Kidney glomerular epithelial cell (primary cell): ENCODE measurements around the gene NBPF1.
"Not testable (repeated sequence)": the region's sequence is repeated elsewhere in the genome, so short reads cannot be mapped to it uniquely, and the experiment has no call there.

Experiments used
- DNase-seq: peaks from one replicate; lab custom pipeline; 2025; lab: John Stamatoyannopoulos, UW

NBPF1 gene

DNA sequence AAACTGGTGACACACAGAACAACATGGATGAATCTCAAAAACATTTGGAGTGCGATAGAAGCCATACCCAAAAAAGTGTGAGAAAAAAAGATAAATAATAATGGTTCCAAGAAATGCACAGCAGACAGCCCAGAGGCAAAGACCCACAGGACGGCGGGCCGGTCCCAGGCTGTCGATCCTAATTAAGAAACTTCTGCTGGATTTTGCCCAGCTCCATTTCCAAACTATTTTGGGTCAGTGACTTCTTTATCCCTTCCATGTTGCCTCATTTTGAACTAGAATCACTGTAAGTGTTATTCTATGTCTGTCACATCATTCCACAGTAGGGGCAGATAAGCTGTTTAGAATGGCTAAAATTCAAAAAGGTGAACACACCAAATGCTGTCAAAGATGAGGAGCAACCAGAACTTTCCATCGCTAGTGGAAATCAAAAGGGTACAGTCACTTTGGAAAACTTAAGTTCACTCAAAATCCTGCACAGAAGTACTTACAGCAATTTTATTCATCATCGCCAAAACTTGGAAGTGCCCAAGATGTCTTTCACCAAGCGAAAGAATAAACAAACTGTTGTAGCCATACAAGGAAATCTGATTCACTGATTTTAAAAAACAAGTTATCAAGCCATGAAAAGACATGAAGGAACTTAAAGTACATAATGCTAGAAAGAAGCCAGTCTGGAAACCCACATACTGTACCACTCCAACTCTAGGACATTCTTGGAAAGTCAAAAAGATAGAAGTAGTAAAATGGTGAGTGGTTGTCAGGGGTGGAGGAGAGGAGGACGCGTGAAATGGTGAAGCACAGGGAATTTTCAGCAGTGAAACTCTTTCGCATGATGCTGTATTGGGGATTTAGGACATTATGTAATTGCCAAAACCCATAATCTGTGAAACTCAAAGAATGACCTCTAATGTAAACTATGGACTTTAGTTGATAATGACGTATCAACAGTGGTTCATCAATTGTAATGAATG, 7.5 kb downstream of the NBPF1 start:
- DNase-seq = no peak

GRCh38 chr1:16605213-16605525, 8.2 kb downstream of the NBPF1 start:
- DNase-seq = no peak

- DNase-seq = not testable (repeated sequence)
Measured at GRCh38 chr1:16604514-16605212, 8.7 kb downstream of the NBPF1 start.

GRCh38 chr1:16603623-16604022, 9.7 kb downstream of the NBPF1 start:
- DNase-seq = not testable (repeated sequence)

- not testable (repeated sequence) for DNase-seq
Measured at GRCh38 chr1:16602336-16603011, 10.9 kb downstream of the NBPF1 start.

DNA sequence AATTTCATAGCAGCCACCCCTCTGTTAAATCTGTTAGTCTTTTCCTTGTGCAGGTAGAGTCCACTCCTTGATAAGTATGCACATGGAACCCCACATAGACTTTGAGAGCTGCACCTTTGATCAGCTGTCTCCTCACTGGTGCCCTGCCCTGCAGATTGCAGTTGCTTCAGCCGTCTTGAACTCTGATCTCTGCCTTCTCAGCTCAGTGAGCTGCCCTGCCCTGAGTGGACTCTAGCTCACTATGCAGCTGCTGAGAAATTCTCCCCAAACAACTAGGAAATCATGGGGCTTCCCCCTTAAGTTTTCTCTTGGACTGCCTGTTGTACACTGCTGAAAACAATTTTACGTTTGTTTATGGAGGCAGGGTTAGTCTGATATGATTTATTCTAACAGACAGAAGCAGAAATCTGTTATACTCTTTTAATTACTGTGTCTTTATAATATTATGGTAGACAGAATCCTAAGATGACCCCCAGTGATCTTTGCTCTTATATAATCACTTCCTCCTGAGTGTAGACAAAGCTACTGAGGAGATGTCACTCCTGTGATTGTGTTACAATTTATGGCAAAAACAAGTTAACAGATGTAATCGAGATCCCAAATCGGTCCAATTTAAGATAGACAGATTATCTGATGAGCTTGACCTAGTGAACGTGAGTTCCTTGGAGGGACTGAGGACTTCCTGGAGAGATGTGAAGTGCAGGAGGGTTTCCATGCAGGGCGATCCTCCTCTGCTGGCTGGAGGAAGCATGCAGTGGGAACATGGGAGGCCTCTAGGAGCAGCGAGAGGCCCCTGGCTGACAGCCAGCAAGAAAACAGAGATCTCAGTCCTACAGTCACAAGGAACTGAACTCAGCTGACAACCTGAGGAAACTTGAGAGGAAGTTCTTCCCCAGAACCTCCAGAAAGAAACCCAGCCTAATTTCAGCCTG, 12.2 kb downstream of the NBPF1 start:
- DNase-seq = not testable (repeated sequence)

DNA sequence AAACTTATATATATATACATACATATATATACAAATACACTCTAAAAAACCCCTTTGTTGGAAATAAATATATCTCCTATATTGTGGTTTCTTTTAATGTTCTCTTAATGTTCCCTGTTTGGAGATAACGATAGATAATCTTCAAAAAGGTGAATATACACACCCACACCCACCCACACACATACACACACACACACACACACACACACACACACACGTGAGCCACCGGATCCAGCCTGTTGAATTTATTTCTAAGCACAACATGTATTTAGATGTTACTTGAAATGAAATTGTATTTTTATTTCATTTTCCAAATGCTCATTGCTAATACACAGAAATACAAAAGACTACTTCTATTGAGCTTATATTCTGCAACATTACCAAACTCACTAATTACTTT, 14.0 kb downstream of the NBPF1 start:
- not testable (repeated sequence) for DNase-seq

DNA sequence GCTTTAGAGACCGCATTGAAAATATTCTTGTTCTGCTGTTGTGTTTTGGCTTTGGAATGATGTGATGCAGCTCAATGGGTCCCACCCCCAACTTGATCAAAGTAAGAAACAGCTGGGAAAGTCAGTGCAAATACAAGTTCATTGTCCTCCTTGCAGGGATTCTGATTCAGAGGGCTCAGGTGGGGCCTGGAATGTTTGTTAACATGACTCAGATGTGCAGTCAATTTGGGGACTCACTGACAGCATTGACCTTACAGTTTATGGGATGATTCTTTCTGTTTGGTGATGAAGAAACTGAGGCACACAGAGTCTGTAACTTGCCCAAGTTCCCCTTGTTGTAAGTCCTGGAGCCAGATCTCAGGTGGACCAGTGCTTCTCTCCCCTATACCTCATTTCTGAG, 18.1 kb downstream of the NBPF1 start:
- not testable (repeated sequence) for DNase-seq

DNA sequence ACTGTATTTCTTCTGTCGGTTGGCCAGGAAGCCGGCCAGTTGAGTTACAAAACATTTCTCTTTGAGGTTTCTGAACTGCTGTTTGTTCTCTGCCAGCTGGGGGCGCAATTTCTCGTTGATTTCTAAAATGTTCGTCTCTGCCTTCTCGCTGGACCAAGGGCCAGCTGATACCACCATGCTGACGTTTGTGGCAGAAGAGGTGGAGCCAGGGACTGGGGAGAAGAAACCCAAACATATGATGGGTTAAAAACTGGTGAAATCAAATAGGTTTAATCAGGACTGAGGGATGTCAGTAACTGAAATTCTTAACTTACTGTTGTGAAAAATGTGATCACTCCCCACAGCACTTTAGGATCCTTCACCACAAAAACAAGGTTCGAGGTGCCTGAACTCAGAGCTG, 21.5 kb downstream of the NBPF1 start:
- not testable (repeated sequence) for DNase-seq

GRCh38 chr1:16588081-16588480, 25.3 kb downstream of the NBPF1 start:
- DNase-seq = not testable (repeated sequence)

DNA sequence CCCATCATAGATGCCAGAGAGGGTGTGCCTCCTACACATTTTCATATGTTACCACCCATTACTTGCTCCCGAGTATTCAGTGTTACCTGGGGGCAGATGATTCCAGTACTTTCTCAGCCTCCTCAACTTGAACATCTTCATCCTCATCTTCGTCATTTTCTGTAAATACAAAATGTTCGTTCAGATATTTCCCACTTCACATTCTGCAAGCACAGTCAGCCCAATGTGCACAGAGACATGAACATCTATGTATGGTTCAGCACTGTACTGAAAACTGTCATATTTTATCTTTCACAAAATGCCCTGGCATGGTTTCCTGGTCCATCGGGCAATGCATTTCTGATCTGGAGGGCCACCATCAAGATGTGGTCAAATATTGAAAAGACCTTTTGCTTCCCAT, 25.7 kb downstream of the NBPF1 start:
- DNase-seq = not testable (repeated sequence)

GRCh38 chr1:16565324-16565723, 48.0 kb downstream of the NBPF1 start:
- DNase-seq = not testable (repeated sequence)

GRCh38 chr1:16561035-16561434, 52.3 kb downstream of the NBPF1 start:
- not testable (repeated sequence) for DNase-seq

GRCh38 chr1:16560498-16560897, 52.9 kb downstream of the NBPF1 start:
- not testable (repeated sequence) for DNase-seq

- DNase-seq = not testable (repeated sequence)
Measured at GRCh38 chr1:16559688-16560087, 53.7 kb downstream of the NBPF1 start.

DNA sequence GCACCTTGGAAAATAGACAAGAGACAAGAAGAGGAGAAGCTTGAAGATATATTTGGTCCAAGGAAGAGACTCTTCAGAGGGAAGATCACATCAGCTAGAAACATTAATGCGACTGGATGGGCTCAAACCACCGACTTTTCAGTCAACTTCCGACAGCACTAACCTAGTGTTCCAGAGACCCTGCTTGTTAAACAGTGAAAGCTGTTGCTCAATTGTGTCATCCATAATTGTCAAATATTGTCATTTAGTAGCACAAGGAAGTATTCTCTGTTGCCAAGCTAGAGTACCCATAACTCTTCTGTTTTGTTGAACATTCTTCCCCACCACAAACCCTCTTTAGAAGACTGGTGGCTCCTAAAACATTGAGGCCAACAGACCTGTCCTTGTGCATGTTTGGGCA, 56.3 kb downstream of the NBPF1 start:
- DNase-seq = not testable (repeated sequence)

DNA sequence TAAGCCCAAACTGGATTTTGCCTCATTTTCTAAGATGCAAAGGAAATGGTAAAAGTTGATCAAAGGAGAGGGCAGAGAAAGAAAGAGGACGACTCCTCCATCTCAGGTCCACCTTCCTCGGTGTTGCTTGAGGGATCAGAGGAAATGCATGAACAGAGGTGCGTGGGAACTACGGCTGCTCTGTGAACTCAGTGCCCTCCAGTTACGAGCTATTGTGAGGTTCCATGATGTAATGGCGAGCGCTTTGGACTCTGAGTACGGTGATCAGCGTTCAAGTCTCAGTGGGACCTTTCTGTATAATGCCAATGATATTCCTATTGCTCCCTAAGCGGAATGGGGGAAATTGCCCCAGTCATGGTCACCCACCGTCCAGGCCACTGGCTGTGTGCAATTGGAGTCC, 60.1 kb downstream of the NBPF1 start:
- DNase-seq = not testable (repeated sequence)

- not testable (repeated sequence) for DNase-seq
Measured at GRCh38 chr1:16550212-16550918, 63.0 kb downstream of the NBPF1 start.

DNA sequence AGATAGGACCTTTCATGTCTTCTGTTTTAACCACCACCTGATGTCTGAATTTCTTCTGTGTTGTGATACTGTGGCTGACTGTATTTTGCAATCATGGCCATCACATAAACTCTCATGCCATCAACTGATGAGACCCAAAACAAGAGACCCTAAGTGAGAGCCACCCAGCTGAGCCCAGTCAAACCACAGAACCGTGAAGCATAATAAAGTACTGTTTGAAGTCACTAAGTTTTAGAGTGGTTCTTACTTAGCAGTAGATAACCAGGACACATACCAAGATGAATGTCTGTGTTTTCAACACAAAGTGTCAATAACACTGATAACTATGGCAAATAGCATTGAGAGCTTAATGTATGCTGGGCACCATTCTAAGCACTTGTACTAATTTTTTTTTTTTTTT, 63.8 kb downstream of the NBPF1 start:
- DNase-seq = not testable (repeated sequence)

- not testable (repeated sequence) for DNase-seq
Measured at GRCh38 chr1:16547502-16548241, 65.7 kb downstream of the NBPF1 start.
